Limb (tissue), 2 donors: ENCODE results near the gene PPM1L.

Source experiments
- DNase-seq, 2 donors: peaks; one replicate each; pipeline ENCODE4 v3.0.0-alpha.2; 2016; ENCODE audit errors: extremely low spot score in 2 of 2

Gene PPM1L

GRCh38 chr3:161083131-161083530, 327.1 kb downstream of the PPM1L start:
- DNase-seq: no peak

DNA sequence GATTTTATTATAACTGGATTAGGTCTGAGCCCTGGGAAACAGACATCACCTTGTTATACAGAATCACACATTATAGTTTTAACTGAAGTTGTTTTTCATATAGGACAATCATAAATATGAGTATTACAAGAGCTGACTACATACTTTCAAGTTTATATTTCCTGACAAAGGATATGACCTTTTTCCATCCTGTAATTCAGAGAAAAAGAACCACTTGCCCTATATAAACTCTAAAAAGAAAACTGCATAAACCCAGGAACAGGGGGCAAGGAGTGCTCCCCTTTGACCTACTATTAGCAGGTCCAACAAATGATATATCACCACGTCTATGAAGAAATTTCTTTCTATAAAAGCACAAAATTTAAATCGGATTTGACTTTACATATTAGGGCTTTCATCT, 328.2 kb downstream of the PPM1L start:
- DNase-seq: no peak

GRCh38 chr3:161093895-161094294, 337.9 kb downstream of the PPM1L start:
- no peak for DNase-seq

DNA sequence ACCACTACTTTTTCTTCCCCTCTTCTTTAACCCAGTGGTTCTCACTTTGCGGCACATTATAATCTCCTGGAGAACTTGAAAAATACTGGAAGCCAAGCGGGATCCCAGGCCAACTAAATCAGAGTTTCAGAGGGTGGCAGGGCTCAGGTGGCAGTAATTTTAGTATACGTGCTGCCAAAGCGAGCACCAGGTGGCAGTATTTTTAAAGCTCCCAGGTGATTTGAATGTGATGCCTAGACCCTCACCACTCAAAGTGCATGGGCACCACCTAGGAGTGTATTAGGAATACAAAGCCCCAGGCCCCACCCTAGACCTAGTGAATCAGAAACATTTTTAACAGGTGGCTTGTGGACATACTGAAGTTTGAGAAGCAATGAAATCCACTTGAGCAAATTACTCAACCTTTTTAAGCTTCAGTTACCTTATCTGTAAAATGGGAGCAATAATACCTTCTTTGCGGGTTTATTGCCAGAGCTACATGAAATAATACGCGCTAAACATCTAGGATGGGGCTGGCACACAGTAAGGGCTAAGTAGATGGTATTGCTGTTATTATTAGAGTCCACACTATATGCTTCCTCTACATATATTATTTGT, 340.8 kb downstream of the PPM1L start:
- DNase-seq: no peak

GRCh38 chr3:161100994-161101393, 345.0 kb downstream of the PPM1L start:
- no peak for DNase-seq

DNA sequence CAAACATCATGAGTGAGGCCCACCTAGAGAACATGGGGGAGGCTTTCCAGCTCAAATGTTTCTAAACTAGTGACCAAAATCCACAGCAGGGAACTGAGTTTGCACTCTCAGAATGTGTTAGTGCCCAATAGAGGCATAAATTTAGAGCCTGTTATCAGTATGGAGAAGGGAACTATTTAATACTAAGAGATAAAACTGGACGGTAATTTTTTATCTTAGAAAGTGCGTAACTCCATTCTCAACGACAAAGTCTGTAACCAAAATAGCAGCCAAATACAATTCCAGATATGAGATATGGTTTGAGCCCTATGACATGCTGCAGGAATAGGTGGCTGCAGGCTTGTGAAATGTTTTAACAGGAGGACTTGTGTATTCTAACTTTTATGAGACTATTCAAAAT, 345.6 kb downstream of the PPM1L start:
- no peak for DNase-seq

DNA sequence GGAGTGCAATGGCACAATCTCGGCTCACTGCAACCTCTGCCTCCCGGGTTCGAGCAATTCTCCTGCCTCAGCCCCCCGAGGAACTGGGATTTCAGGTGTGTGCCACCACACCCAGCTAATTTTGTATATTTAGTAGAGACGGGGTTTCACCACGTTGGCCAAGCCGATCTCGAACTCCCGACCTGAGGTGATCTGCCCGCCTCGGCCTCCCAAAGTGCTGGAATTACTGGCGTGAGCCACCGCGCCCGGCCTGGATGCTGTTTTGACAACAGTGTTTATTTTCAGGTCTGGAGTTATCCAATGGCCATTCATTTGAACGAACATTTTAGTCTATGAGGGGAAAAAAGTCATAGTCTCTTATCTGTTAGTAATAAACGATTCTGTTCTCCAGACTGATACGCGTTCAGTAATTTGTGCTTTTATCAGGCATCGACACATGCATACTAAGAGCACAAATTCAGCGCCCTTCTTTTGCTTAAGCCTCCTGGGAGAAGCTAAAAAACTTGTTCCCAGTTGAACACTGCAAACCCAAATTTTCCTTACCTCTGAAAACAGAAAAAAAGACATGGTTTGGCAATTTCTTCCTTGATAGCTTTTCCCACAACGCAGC, 347.9 kb downstream of the PPM1L start:
- no peak for DNase-seq

- peak; percentile 56 to 83 for DNase-seq
Measured at GRCh38 chr3:161104561-161105551, 348.8 kb downstream of the PPM1L start, which contains the start of gene B3GALNT1. TSS of gene B3GALNT1 (minus strand) at chr3:161105349. CDS start at chr3:161086754, 18,595 bp downstream.

- DNase-seq: no peak
Measured at GRCh38 chr3:161107311-161107710, 351.3 kb downstream of the PPM1L start.

- DNase-seq: no peak
Measured at GRCh38 chr3:161108840-161109239, 352.8 kb downstream of the PPM1L start.

DNA sequence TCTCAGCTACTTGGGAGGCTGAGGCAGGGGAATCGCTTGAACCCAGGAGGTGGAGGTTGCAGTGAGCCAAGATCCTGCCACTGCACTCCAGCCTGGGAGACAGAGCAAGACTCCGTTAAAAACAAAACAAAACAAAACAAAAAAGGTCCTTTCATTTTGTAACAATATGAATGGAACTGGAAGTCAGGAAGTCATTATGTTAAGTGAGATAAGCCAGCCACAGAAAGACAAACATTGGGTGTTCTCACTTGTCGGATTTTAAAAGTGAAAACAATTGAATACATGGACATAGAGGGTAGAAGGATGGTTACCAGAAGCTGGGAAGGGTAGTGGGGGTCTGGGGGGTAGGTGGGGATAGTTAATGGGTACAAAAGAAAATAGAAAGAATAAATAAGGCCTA, 361.6 kb downstream of the PPM1L start:
- no peak for DNase-seq

DNA sequence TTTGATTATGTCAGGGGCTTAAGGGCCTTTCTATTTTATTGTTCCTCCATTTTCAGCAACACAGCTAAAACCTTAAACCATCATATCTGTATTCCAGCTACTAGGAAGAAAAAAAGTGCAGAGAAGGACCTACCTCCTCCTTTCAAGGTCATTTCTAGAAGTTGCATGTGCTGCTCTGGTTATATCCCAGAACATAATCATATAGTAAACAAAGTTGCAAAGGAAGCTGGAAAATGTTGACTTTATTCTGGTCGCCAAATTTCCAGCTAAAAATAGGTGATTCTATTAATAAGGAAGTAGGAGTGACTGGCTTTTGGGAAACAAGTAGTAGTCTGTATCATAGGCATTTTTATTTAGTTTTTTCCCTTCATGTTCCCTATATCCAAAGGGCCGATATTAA, 370.5 kb downstream of the PPM1L start:
- no peak for DNase-seq
